Measurements from ENCODE around the gene TOMM70.

DNA sequence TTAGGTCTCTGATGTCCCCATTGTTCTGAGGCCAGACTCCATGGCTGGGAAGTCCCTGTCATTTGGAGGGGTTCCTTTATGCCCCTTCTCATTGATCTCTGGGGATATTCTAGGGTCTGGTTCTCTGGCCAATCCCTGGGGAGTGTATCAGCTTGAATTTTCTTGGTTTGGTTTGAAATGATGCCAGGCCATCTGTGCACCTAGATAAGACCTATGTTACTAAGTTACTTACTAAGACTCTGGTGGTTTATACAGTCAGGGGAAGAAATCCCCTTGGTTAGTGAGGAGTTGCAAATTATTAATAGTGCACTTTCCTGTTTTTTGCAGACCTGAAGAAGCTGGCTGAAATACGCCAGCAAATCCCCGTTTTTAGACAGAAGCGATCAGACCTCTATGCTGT, 46.0 kb downstream of the TOMM70 start:
- TF ChIP-seq, protein P1, sequence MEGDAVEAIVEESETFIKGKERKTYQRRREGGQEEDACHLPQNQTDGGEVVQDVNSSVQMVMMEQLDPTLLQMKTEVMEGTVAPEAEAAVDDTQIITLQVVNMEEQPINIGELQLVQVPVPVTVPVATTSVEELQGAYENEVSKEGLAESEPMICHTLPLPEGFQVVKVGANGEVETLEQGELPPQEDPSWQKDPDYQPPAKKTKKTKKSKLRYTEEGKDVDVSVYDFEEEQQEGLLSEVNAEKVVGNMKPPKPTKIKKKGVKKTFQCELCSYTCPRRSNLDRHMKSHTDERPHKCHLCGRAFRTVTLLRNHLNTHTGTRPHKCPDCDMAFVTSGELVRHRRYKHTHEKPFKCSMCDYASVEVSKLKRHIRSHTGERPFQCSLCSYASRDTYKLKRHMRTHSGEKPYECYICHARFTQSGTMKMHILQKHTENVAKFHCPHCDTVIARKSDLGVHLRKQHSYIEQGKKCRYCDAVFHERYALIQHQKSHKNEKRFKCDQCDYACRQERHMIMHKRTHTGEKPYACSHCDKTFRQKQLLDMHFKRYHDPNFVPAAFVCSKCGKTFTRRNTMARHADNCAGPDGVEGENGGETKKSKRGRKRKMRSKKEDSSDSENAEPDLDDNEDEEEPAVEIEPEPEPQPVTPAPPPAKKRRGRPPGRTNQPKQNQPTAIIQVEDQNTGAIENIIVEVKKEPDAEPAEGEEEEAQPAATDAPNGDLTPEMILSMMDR (IDR thresholded peaks at IDR 0.05), result no peak
- no peak for TF ChIP-seq POLR2A (IDR thresholded peaks at IDR 0.05)

Measured in adrenal gland (tissue), 5 donors.